BLaER1 (cell line): Measurements from ENCODE around the gene VCY1B.
"Not testable (repeated sequence)": the region's sequence is repeated elsewhere in the genome, so short reads cannot be mapped to it uniquely, and the experiment has no call there.

Experiments used
- H3K27ac ChIP-seq: shearing (Covaris generic); formaldehyde crosslinking; 2 replicates; pipeline ENCODE4 v1.8.1; 2022
- H3K27me3 ChIP-seq: shearing (Covaris generic); formaldehyde crosslinking; 2 replicates; pipeline ENCODE4 v1.8.1; 2022
- H3K36me3 ChIP-seq: shearing (Covaris generic); formaldehyde crosslinking; 2 replicates; pipeline ENCODE4 v1.8.1; 2022
- H3K4me1 ChIP-seq: shearing (Covaris generic); formaldehyde crosslinking; 2 replicates; pipeline ENCODE4 v1.8.1; 2022
- H3K4me2 ChIP-seq: shearing (Covaris generic); formaldehyde crosslinking; 2 replicates; pipeline ENCODE4 v1.8.1; 2022
- H3K4me3 ChIP-seq: shearing (Covaris generic); formaldehyde crosslinking; 2 replicates; pipeline ENCODE4 v1.8.1; 2022
- H3K9ac ChIP-seq: shearing (Covaris generic); formaldehyde crosslinking; 2 replicates; pipeline ENCODE4 v1.8.1; 2022
- H3K9me3 ChIP-seq: shearing (Covaris generic); formaldehyde crosslinking; 2 replicates; pipeline ENCODE4 v1.8.1; 2022
- H4K20me1 ChIP-seq: shearing (Covaris generic); formaldehyde crosslinking; 2 replicates; pipeline ENCODE4 v1.8.1; 2022
- Cebpa-rat ChIP-seq: shearing (Covaris generic); IDR thresholded peaks from 2 replicates; pipeline ENCODE4 v1.8.1; 2022

Gene VCY1B

GRCh38 chrY:14055927-14056326 is at the start of gene VCY1B:
Gene VCY1B (plus strand): TSS chrY:14056227. CDS start chrY:14056290, 63 bp downstream.
- H3K27ac ChIP-seq, H3K9me3 ChIP-seq, H4K20me1 ChIP-seq, H3K4me1 ChIP-seq, H3K36me3 ChIP-seq, H3K4me2 ChIP-seq, H3K9ac ChIP-seq, H3K4me3 ChIP-seq, H3K27me3 ChIP-seq: not testable (repeated sequence)

GRCh38 chrY:14011916-14012315 is 44.1 kb upstream of the VCY1B start:
- H4K20me1 ChIP-seq, H3K27me3 ChIP-seq, H3K9me3 ChIP-seq, H3K36me3 ChIP-seq, H3K4me2 ChIP-seq, H3K4me1 ChIP-seq, H3K9ac ChIP-seq, H3K27ac ChIP-seq, H3K4me3 ChIP-seq: not testable (repeated sequence)

- not testable (repeated sequence) for H3K9ac ChIP-seq, H3K4me2 ChIP-seq, H3K4me3 ChIP-seq, H3K36me3 ChIP-seq, H3K4me1 ChIP-seq, H4K20me1 ChIP-seq, H3K27ac ChIP-seq, H3K27me3 ChIP-seq, H3K9me3 ChIP-seq
Measured at GRCh38 chrY:14030395-14030794, 25.6 kb upstream of the VCY1B start.

- H3K9ac ChIP-seq = no peak overlapping the region
- H4K20me1 ChIP-seq = no peaks in the 10 kb centered on the region
- no peaks in the 10 kb centered on the region for H3K27me3 ChIP-seq
- no peaks in the 10 kb centered on the region for H3K36me3 ChIP-seq
- H3K9me3 ChIP-seq = no peaks in the 10 kb centered on the region
- no peak overlapping the region for H3K4me2 ChIP-seq
- H3K4me1 ChIP-seq = no peaks in the 10 kb centered on the region
- TF ChIP-seq Cebpa-rat = no peak
- no peak overlapping the region for H3K4me3 ChIP-seq
- no peak overlapping the region for H3K27ac ChIP-seq
Measured at GRCh38 chrY:14085877-14086276, 29.9 kb downstream of the VCY1B start.
